Right ventricle myocardium superior (tissue), 1 donor: ENCODE data around the gene PLK5. TPM values are rescaled to one million over a fixed set of nuclear protein-coding genes. Genes with fewer than 3 reads are reported as not detected.
"Not testable (repeated sequence)": the region's sequence is repeated elsewhere in the genome, so short reads cannot be mapped to it uniquely, and the experiment has no call there.

Source experiments
- ATAC-seq: fragments of 200-7000 bp; cut with Tn5 transposase; one replicate; pipeline ENCODE4 v1.9.1; 2020; ENCODE audit warnings: mild to moderate bottlenecking; ENCODE audit not compliant: poor library complexity
- DNase-seq: peaks from one replicate; pipeline ENCODE4 v3.0.0-alpha.2; 2020
- intact Hi-C: fragments of 100-400 bp; cut with DNase I; formaldehyde crosslinking; loops from one replicate; pipeline ENCODE4 v1.11.2; 2022
- long read RNA-seq: library from polyadenylated mRNA; unstranded; transcript quantifications from one replicate; pipeline ENCODE4 v2.0.0, GENCODE V29; 2021
- total RNA-seq: library from RNA; stranded (reverse); fragmentation: NEBNext Ultra II Directional; extraction: Animal tissue kit (Norgen Biotek cat#: 25700); gene quantifications from one replicate; pipeline ENCODE4 v1.2.1, GENCODE V29; 2021
- donor health status: DM: no; HTN: yes; CAD: no; lungs with severe emphysema.

The PLK5 gene, protein sequence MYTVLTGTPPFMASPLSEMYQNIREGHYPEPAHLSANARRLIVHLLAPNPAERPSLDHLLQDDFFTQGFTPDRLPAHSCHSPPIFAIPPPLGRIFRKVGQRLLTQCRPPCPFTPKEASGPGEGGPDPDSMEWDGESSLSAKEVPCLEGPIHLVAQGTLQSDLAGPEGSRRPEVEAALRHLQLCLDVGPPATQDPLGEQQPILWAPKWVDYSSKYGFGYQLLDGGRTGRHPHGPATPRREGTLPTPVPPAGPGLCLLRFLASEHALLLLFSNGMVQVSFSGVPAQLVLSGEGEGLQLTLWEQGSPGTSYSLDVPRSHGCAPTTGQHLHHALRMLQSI
- total RNA-seq, result not detected
- long read RNA-seq, result 0 reads

DNA sequence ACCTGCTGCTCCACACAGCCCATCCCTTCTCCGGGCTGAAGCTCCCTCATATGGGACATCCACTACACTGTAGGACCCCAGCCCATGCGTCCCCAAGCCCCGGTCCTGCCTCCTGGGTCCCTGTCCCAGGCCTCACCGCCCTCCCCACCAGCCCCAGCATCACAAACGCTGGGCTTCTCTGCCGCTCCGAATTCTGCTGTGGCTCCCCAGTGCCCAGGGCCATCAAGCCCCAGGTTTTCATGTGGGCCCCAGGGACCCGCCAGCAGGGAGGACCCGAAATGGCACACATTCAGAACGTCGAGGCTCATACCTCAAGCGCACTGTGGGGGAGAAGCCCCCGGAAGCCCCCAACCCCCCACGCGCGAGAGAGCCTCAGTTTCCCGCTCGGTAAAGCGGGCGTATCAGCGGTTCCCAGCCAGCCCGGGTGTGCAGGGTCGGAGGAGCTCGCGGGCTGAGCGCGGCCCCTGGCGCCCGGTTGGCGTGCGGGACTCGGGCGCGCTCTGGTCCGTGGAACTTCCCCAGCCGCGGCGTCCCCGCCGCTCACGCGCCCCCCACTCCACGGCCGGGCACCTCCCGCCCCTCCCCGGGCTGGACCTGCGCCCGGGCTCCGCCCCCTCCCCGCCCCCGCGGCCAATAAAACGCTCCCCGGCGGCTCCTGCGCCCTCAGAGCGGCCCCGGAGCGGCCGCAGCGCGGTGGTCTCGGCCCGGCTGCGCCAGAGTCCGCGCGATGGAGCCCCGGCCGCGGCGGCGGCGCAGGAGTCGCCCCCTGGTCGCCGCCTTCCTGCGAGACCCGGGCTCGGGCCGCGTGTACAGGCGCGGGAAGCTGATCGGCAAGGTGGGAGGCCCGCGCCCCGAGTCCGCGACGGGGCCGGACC is at the start of gene PLK5:
TSS of gene PLK5 (plus strand) at position 666 of the 875 bp plus-strand sequence. CDS start 2,920 bp downstream, outside the sequence.
- DNase-seq (no peak), ATAC-seq (peak; percentile 21)
- intact Hi-C loops, result no loop called here

GRCh38 chr19:1474765-1475351 is 49.0 kb upstream of the PLK5 start:
- ATAC-seq (no peak), DNase-seq (no peak)
- intact Hi-C loops, result no loop called here

DNA sequence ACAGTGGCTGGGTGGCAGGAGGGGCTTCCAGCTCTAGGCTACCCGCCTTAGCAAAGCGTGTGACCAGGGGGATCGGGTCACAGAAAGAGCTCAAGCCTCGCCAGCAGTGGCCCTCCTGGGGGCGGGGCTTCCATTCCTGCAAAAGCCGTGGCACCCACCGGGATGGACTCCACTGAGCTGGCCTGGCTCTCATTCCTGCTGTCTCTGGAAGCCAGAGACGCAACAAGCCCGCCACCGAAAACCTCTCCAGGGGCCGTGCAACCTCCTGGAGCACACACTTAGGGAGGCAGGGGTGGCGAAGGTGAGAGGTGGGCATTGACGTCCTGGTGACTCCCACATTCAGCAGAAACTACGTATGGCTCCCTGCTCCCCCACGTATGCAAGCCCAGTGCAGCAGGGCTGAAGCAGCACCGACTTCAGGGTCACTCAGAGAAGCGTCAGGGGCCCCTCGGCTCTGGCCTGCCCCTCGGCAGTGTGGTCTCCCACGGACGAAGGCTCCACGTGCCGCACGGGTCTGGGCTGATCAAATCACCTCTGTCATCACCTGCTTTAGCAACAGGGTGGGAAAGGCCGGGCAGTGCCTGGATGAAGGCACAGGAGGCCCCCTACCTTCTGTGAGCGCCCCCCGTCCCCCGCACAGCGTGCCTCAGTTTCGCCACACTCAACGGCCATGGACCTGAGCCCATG is 48.0 kb upstream of the PLK5 start:
- intact Hi-C loops, result no loop called here
- no peak for ATAC-seq
- DNase-seq, result no peak

GRCh38 chr19:1477056-1477455 is 46.8 kb upstream of the PLK5 start:
- DNase-seq, ATAC-seq, intact Hi-C loops: not testable (repeated sequence)

DNA sequence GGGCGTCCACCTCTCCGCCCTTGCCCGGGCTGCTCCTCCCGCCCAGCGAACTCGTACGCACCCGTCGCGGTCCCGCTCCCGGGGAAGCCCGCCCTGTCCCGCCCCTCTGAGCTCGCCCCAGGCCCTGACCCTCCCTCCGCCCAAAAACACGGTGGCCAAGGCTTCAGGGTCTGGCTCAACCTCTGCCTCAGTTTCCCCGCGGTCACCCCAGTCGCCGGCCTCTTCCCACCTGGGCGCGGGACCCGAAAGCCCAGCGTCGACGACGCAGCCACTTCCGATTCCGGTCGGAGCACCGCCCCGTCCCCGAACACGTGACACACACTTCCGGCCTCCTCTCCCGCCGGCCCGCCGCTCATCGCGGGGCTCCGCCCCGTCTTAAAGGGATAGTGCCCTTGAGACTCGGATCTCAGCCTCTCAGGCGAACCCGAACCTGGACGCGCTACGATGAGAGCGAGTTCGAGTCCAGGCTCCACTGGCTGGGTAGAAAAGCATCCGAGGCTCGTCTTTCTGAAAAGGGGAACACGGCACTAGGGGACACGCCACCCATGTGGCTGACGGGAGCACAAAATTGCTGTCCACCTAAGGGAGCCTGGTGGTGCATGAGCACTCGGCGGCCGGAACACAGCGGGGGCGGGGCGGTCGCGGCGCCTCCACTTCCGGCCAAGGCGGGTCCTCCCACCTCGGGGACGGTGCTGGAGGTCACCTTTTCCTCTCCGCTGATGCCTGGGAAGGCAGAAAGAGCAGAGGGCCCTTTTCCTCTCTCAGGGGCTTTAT is 44.8 kb upstream of the PLK5 start, which contains the start of gene C19orf25:
TSS of gene C19orf25 (minus strand) at position 282 of the 774 bp plus-strand sequence. CDS start 312 bp downstream, outside the sequence.
- ATAC-seq (peak; percentile 98), DNase-seq (peak; percentile 96)
- intact Hi-C loops, result no loop called here

DNA sequence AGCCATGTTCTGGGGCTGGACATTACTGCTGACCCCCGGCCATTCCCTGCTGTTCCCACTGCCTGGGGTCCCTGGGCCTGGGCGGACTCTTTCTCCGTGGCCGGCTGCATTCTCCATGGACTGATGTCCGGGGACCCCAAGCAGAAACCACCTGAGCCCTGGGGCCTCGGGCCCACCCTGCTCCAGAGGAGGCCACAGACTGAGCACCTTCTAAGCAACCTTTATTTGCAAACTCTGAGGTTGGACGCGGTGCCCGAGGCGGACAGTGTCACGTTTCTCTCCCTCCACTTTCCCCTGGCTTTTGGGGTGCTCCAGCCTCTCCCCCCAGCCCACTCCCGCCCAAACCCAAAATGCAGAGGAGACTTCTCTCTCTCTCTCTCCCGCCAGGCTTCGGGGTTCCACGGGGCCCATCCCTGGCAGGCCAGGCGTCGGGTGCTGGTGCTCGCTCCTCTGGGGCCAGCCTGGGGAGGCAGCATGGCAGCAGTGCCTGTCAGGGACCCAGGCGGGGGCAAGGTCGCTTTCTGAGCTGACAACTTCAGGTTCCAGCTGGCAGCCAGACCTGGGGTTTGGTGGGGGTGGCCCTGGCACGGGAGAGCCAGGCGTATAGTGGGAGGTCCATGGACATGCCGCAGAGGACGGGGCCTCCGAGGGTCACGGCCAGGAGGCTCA is 42.5 kb upstream of the PLK5 start:
- intact Hi-C loops, result no loop called here
- no peak for DNase-seq

GRCh38 chr19:1481893-1482360 is 42.0 kb upstream of the PLK5 start:
- no peak for ATAC-seq
- no peak for DNase-seq
- intact Hi-C loops, result no loop called here

More for the DNA sequence above, 42.5 kb upstream of the PLK5 start:
- ATAC-seq, result no peak

DNA sequence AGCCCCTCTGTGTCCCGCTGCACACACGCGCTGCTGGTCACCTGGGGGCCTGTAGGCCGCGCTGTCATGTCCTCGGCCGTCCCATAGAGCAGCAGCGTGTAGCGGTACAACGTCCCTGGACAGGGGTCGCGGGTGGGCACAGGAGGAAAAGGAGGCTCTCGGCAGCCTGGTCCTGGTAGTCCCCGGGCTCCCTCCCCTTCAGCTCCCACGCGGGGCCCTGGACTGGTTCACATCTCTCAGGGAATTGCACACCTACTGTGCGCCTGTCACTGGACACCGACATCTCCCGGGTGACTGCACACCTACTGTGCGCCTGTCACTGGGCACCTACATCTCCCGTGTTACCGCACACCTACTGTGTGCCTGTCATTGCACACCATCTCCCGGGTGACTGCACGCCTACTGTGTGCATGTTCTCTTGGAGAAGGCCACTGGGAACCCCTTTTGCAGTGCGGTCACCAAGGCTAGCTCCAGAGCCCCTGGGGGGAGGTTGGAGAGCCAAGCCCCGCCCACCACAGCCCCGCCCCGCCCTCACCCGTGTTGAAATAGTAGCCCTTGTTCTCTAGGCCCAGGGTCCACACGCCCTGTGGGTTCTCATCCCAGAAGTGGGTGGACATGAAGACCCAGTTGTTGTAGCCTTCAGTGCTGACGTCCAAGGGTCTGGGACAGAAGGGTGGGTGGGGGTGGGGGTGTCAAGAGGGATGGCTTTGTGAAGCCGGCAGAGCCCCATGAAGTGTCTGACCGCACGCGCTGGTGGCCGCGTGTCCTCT is 41.3 kb upstream of the PLK5 start:
- no peak for DNase-seq
- no peak for ATAC-seq
- intact Hi-C loops, result no loop called here

GRCh38 chr19:1483131-1483978 is 40.5 kb upstream of the PLK5 start:
- intact Hi-C loops, result no loop called here
- ATAC-seq, result no peak
- no peak for DNase-seq

- no peak for DNase-seq
- ATAC-seq, result no peak
- intact Hi-C loops, result no loop called here
Observed at GRCh38 chr19:1483979-1484428, 39.9 kb upstream of the PLK5 start.

GRCh38 chr19:1486720-1487575 is 36.9 kb upstream of the PLK5 start:
- ATAC-seq, result no peak

GRCh38 chr19:1487576-1488281 is 36.1 kb upstream of the PLK5 start:
- DNase-seq, result no peak
- ATAC-seq, result no peak
- intact Hi-C loops, result no loop called here

More at GRCh38 chr19:1486720-1487575, 36.9 kb upstream of the PLK5 start:
- intact Hi-C loops, result no loop called here
- DNase-seq, result no peak

DNA sequence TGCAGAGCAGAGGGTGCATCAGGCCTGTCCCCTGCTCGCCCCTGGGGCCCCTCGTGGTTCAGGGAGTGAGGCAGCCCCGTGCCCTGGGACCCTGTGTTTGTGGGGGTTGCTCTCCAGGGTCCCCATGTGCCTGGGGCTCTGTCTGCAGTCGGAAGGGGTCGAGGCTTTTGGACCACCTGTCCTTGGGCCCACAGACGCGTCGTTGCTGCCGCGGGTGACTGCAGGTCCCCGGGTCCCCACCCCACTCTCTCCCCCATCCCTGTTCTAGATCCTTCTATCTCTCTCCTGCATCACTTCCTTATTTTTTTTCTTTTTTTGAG is 35.6 kb upstream of the PLK5 start:
- no peak for ATAC-seq
- intact Hi-C loops, result no loop called here
- DNase-seq, result no peak
